Chondrocyte (in vitro differentiated cells): ENCODE measurements around the gene LRRC27. TPM values are rescaled to one million over a fixed set of nuclear protein-coding genes. Genes with fewer than 3 reads are reported as not detected.

Experiments
- DNase-seq: peaks from one replicate; pipeline ENCODE4 v3.0.0; 2021; ENCODE audit warnings: mixed read lengths, low spot score
- H3K27ac Mint-ChIP-seq: one replicate; pipeline ENCODE4 v1.8.0; 2021; ENCODE audit warnings: mild to moderate bottlenecking, moderate library complexity, mixed read lengths; ENCODE audit not compliant: unreplicated experiment
- H3K27me3 Mint-ChIP-seq: 2 replicates; pipeline ENCODE4 v1.8.0; 2021; ENCODE audit warnings: low read depth, mixed read lengths
- H3K36me3 Mint-ChIP-seq: 2 replicates; pipeline ENCODE4 v1.8.0; 2021; ENCODE audit warnings: low read depth, mixed read lengths
- H3K4me1 Mint-ChIP-seq: 2 replicates; pipeline ENCODE4 v1.8.0; 2021; ENCODE audit warnings: low read depth, mild to moderate bottlenecking, mixed read lengths
- H3K4me3 Mint-ChIP-seq: one replicate; pipeline ENCODE4 v1.8.0; 2021; ENCODE audit warnings: mild to moderate bottlenecking, moderate library complexity, mixed read lengths; ENCODE audit not compliant: unreplicated experiment
- H3K9me3 Mint-ChIP-seq: 2 replicates; pipeline ENCODE4 v1.8.0; 2021; ENCODE audit warnings: low read depth, mixed read lengths
- CTCF ChIP-seq: fragments of 200-600 bp; sonication (generic); IDR thresholded peaks from 2 replicates; pipeline ENCODE4 v1.5.0; 2021; ENCODE audit warnings: antibody characterized with exemption, mild to moderate bottlenecking, moderate library complexity
- long read RNA-seq: library from polyadenylated mRNA; stranded (forward); transcript quantifications from one replicate; pipeline ENCODE4 v2.0.0, GENCODE V29; 2021
- total RNA-seq: library from RNA; stranded (reverse); gene quantifications from 3 replicates; pipeline ENCODE4 v1.2.1, GENCODE V29; 2021

Gene LRRC27
- total RNA-seq, result 10.2 to 14.4 TPM (median 13.2 TPM) in 3 replicates
- long read RNA-seq, full-length matches to known transcripts, result 13 of 37 reads
- long read RNA-seq, partial matches to known transcripts, result 8 of 37 reads
- long read RNA-seq, other reads (novel, unspliced or antisense), result 16 of 37 reads

GRCh38 chr10:132331601-132332432, at the start of gene LRRC27:
TSS of gene LRRC27 (plus strand) at chr10:132332193. CDS start at chr10:132333525, 1,332 bp downstream.
- H3K4me1 Mint-ChIP-seq, result peaks cover 56% of the 10 kb centered on the region
- peak within 1 kb of the TSS; percentile 98 for H3K4me3 Mint-ChIP-seq
- peak within 1 kb of the TSS; percentile 96 for H3K27ac Mint-ChIP-seq
- no peaks in the 10 kb centered on the region for H3K9me3 Mint-ChIP-seq
- H3K36me3 Mint-ChIP-seq, result peaks cover 2% of the 10 kb centered on the region
- H3K27me3 Mint-ChIP-seq, result no peaks in the 10 kb centered on the region
- TF ChIP-seq CTCF, result no peak
- peak; percentile 99 for DNase-seq

- H3K4me3 Mint-ChIP-seq, result no peak overlapping the region
- no peaks in the 10 kb centered on the region for H3K36me3 Mint-ChIP-seq
- H3K9me3 Mint-ChIP-seq, result no peaks in the 10 kb centered on the region
- TF ChIP-seq CTCF, result no peak
- H3K27me3 Mint-ChIP-seq, result peaks cover 3% of the 10 kb centered on the region
- peak; percentile 73 for DNase-seq
- no peak overlapping the region for H3K27ac Mint-ChIP-seq
- H3K4me1 Mint-ChIP-seq, result no peaks in the 10 kb centered on the region
These were observed 49.1 kb upstream of the LRRC27 start for GRCh38 chr10:132282667-132283603.

DNA sequence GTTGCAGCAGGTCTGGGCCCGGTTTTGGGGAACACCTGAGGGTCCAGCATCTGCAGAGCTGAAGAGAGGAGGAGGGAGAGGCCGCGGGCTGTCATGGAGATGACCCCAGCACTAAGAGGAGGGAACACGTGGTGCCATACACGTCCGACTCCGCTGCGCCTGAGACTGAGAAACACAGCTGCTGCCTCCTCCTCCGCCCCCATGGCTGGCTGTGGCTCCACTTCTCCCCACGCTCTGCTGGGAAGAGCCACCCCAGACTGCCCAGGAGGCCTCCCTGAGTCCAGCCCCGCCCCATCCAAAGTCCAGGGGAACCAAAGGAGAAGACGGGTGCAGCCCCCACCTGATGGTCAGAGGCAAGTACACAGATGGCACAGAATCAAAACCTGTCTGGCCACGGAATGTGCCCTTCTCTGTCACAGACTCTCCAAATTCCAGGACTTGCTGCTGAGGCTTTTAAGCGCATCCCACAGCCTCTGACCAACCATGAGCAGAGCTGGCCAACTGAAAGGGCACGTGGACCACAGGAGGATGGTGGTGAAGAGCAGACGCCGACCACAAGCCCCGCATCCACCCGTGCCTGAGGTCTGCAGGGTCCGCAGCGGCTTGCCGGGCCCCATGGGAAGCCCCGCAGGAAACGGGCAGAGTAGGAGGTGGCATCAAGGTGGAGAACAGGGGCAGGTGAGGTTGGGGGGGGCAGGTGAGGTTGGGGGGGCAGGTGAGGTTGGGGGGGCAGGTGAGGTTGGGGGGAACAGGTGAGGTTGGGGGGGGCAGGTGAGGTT, 48.2 kb upstream of the LRRC27 start:
- no peak overlapping the region for H3K27ac Mint-ChIP-seq
- peaks cover 3% of the 10 kb centered on the region for H3K27me3 Mint-ChIP-seq
- H3K4me1 Mint-ChIP-seq, result no peaks in the 10 kb centered on the region
- no peak overlapping the region for H3K4me3 Mint-ChIP-seq
- H3K36me3 Mint-ChIP-seq, result no peaks in the 10 kb centered on the region
- peaks cover 6% of the 10 kb centered on the region for H3K9me3 Mint-ChIP-seq
- TF ChIP-seq CTCF, result no peak
- DNase-seq, result peak; percentile 83

DNA sequence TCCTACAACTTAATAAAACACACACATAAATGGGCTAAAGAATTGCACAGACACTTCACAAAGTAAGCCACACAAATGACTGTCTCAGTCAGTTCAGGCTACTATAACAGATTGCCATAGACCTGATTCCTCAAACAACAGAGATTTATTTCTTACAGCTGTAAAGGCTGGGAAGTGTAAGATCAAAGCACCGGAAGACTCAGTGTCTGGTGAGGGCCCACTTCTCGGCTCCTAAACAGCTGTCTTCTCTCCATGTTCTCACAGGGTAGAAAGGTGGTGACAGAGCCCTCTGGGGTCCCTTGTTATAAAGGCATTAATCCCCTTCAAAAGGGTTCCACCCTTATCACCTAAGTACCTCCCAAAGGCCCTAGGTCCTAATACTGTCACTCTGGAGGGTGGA, 42.6 kb upstream of the LRRC27 start:
- no peaks in the 10 kb centered on the region for H3K27me3 Mint-ChIP-seq
- no peak for DNase-seq
- TF ChIP-seq CTCF, result no peak
- H3K27ac Mint-ChIP-seq, result no peak overlapping the region
- H3K36me3 Mint-ChIP-seq, result no peaks in the 10 kb centered on the region
- no peak overlapping the region for H3K4me3 Mint-ChIP-seq
- H3K9me3 Mint-ChIP-seq, result peaks cover 15% of the 10 kb centered on the region
- H3K4me1 Mint-ChIP-seq, result peaks cover 9% of the 10 kb centered on the region
